ENCODE data around the gene CDH4. TPM values are rescaled to one million over a fixed set of nuclear protein-coding genes. Genes with fewer than 3 reads are reported as not detected.

The CDH4 gene
- total and polyA plus RNA-seq, 9 of the 15 experiments (the other 6 are each of a cell fraction or from before 2014, with no cell fraction given): 0.04 TPM; not detected in 8

DNA sequence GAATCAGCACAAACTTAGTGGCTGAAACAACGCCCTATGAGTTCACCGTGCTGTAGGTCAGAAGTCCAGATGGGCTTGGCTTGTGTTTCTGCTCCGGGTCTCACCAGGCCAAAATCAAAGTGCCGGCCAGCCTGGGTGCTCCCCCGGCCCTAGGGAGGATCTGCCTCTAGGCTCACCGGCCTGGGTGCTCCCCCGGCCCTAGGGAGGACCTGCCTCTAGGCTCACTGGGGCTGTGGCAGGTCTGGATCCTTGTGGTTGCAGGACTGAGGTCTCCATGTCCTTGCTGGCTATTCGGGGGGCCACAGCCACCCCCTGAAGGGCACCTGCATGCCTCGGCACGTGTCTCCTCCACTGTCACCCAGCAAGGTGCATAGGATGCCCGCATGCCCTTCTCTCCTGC is 597.3 kb downstream of the CDH4 start:
- DNase-seq (ENCODE audit: extremely low read depth in 1 of 4, low spot score in 3 of 4): no peak
- Histone ChIP-seq H3K9me3 (replicated peaks; ENCODE audit: control insufficient read depth, insufficient read depth, low read depth, low read length) (no peaks in the 10 kb centered on the region), H3K79me2 (ENCODE audit: control insufficient read depth, insufficient read depth, low read length) (no peaks in the 10 kb centered on the region), H3K4me2 (ENCODE audit: insufficient read depth, low read length) (no peak overlapping the region), H3K9me1 (ENCODE audit: control insufficient read depth, insufficient read depth, low read length) (no peaks in the 10 kb centered on the region), H3K4me1 (replicated peaks in 1 of 2; ENCODE audit: control insufficient read depth in 2 of 2, insufficient read depth in 2 of 2, low read length in 2 of 2) (peaks cover 0 to 4% of the 10 kb centered on the region in 2 experiments; a peak in 1 of 5 replicates), H2AFZ (ENCODE audit: low read depth, low read length) (no peak overlapping the region), H4K20me1 (replicated peaks; ENCODE audit: control insufficient read depth, insufficient read depth, low read length) (peaks cover 4% of the 10 kb centered on the region; the same call in 1 of the 2 replicates), H3K36me3 (ENCODE audit: control insufficient read depth, insufficient read depth, low read length) (no peaks in the 10 kb centered on the region), H3K4me3 (no peak overlapping the region), H3K9ac (ENCODE audit: insufficient read depth in 1 of 2, low read depth in 2 of 2, low read length in 2 of 2) (no peak overlapping the region), H3K27ac (ENCODE audit: extremely low read depth, low read depth, low read length) (no peak overlapping the region), H3K27me3 (ENCODE audit: control insufficient read depth in 2 of 2, insufficient read depth in 2 of 2, low read length in 2 of 2) (peaks cover 12 to 76% of the 10 kb centered on the region in 2 experiments; a peak in 3 of 5 replicates)
- TF ChIP-seq MITF (IDR thresholded peaks at IDR 0.05): no peak
- TF ChIP-seq WHSC1 (IDR thresholded peaks at IDR 0.05; ENCODE audit: low read length): no peak
- no peak for TF ChIP-seq OTX1 (CRISPR knock-in tag; IDR thresholded peaks at IDR 0.05)
- TF ChIP-seq TCFL5 (CRISPR knock-in tag; conservative IDR thresholded peaks at IDR 0.05): no peak
- TF ChIP-seq ZNF444 (CRISPR knock-in tag; IDR thresholded peaks at IDR 0.05): no peak
- TF ChIP-seq ARHGAP35 (IDR thresholded peaks at IDR 0.05; ENCODE audit: partially characterized antibody): no peak
- WGBS (ENCODE audit: insufficient coverage, low coverage, missing lambda C conversion rate): 1% methylated on average over 11 of the region's 11 CpGs
- FAIRE-seq: no peak
- ChIA-PET CTCF (ENCODE audit: low intra/inter-chr PET ratio) (no interaction called here), POLR2A (no interaction called here)
- no peak for ATAC-seq
- in situ Hi-C loops (cut with MboI): no loop called here
- intact Hi-C loops (cut with micrococcal nuclease): no loop called here
- no TSS peak for BruUV-seq (replicated peaks)
